NCI-H82 treated with DMSO at 0.1 percent for 48 hours (cell line): Measurements from ENCODE around the gene TVP23C.
"Not testable (repeated sequence)": the region's sequence is repeated elsewhere in the genome, so short reads cannot be mapped to it uniquely, and the experiment has no call there.

Experiments used
- DNase-seq: peaks from one replicate; lab custom pipeline; 2025; ENCODE audit not compliant: unreplicated experiment; lab: John Stamatoyannopoulos, UW

Gene TVP23C

GRCh38 chr17:15563375-15563857 lies at the start of gene TVP23C:
Gene TVP23C, minus strand, starts transcription at chr17:15563483. Its CDS starts 35 bp downstream, at chr17:15563448.
- peak; percentile 31 for DNase-seq

DNA sequence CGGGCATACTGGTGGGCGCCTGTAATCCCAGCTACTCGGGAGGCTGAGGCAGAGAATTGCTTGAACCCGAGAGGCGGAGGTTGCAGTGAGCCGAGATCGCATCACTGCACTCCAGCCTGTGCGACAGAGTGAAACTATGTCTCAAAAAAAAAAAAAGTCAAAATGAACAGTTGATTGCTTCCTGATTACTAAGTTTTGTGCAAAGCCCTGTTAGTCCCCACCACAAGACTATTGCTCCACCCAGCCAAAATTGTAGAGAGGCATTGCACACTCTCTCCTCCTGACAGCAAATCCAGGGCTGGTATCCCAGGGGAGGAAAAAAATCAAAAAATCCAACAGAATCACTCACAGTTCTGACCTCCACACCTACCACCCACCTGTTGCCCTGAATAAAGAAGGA lies 29.7 kb upstream of the TVP23C start:
- not testable (repeated sequence) for DNase-seq

DNA sequence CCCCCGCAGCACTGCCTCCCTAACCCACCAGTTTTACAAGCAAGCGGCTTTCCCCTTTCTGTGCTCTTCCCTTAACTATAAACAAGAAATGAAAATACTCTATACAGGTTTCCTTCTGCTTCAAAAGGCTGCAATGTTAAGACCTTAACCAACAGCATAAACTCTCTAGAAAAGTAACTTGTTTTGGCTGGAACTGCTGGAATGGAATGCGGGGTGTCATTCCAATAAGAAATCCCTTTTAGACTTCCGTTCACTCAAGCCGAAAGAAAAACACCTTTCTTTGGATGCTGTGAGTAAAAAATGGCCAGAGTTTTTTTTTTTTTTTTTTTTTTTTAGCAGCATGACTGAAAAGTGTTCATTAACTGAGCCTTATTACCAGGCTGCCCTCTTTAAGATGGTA lies 28.7 kb upstream of the TVP23C start:
- not testable (repeated sequence) for DNase-seq

- DNase-seq: not testable (repeated sequence)
These were observed 27.6 kb upstream of the TVP23C start for GRCh38 chr17:15590844-15591243.

DNA sequence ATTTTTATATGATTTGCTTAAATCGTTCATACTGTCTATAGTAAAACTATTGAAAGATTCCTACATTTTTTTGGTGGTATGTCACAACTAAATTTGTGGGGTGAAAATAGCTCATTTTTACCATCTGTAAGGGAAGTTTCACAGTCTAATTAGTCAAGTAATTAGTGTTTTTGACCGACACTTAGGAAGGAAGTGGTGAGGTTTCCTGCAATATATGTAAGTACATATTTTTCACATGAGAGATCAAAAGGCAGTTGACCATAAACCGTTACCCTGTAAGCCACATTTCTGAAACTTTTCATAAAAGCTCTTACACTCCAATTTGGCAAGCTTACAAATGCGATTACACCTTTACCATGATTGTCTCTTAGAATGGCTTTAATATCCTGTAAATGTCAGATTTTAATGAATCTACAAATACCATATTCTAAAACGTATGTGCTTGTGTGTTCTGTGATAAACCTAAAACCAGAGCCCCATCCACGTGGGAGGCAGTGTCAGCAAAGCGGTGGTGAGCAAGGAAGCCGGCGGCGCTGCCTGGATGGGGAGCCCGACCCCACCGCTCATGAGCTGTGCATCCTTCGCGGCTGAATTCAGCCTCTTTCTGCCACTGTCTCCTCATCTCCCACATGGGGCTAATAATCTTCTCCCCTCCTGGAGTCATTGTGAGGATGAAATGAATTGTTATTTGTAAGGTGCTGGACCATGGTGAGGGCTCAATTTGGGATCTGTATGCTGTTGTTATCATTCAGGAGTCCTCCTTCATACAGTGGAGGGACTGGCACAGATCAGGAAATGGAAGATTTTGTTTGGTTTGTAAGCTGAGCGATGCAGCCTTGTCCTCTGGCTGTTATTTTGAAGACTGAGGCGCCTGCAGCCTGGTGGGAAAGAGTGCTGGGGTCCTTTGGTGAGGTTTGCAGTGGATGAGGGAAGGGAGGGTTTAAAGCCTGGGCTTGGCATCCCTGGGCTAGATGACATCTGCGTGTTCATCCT lies 26.6 kb upstream of the TVP23C start:
- DNase-seq: not testable (repeated sequence)

GRCh38 chr17:15588017-15588416 lies 24.7 kb upstream of the TVP23C start:
- not testable (repeated sequence) for DNase-seq

- not testable (repeated sequence) for DNase-seq
These were observed 20.0 kb upstream of the TVP23C start for GRCh38 chr17:15583313-15583712.

DNA sequence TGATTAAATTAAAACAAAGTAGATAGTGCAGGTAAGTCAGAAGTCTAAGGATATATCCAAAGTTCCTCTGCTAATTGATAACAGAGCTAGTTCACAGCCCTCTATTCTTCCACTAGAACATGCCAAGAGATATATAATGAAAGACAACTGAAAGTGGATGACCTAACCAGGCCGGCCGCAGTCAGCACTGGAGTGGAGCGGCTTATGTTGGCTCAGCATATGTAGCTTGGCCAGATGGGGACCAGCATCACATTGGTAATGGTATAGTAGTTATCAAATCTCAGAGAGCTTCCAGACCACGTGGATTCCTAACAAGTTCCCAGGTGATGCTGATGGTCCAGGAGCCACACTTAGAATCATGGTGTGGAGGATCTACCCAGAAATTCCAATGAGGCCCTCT lies 18.2 kb upstream of the TVP23C start:
- DNase-seq: not testable (repeated sequence)

DNA sequence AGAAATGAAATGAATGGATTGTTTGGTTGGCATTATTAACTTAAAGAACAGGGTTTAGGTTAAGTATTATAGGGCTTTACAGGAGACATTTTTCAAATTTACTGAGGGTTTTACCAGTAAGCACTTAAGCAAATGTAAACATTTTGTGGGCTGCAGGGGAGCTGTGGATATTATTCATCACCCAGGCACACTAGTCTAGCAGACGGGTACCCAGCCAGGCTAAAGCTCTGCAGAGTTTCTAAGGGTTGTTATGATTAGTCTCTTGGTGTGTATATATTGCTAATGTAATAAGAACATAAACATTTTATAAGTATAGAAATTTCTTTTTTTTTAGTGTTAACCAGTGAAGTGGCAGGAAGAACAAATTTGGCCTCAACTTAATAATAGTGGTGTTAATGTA lies 13.6 kb upstream of the TVP23C start:
- DNase-seq: not testable (repeated sequence)

- DNase-seq: not testable (repeated sequence)
These were observed 11.4 kb upstream of the TVP23C start for GRCh38 chr17:15574660-15575059.

DNA sequence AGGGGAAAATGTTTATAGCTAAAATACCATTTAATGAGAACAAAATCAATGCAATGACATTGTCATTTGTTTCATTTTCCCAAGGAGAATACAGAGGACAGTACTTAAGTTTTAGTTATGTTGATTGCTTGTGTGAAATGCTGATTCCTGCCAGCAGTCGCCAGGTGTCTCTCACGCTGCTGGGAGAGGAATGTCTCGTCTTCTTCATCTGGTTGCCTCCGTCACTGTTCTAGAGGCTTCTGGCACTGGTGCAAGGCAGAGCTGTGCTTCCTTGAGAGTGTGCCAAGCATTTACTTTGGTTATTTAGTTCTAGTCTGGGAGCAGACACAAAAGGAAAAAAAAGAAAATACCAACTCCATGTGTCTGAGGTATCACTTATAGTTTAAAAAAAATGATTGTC lies 10.6 kb upstream of the TVP23C start:
- not testable (repeated sequence) for DNase-seq

DNA sequence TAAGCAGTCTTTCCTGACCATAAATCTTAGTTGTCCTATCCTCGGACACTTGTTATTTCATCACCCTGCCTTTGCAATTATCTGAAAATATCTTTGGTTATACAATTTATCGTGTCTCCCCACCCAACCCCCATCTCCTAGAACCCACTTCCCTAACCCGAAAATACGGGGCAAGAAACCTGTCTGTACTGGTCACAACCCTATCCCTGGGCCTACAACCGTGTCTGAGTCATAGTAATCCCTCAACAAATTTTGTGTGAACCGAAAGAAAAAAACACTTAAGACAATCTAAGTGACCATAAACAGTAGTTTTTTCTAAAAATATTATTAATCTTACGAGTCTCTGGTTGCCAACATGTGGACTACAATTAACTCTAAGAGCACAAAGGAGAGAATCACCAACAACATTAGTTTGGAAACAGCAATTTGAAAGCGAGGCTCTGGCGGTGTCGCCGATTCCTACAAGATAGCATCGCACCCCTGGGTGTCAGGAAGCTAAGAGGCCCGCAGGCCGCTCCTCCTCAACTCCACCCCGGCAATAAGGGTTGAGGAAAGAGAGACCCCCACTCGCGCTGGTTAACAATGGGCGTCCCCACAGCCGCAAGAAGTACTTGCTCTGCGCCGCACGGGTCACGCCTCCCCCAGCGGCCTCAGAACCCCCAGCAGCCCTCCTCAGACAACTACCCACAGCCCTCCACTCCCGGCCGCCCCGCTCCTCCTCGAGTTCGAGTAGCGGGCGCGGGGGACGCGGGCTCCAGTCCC lies 489 bp downstream of the TVP23C start:
- DNase-seq: not testable (repeated sequence)

GRCh38 chr17:15561439-15561838 lies 1.8 kb downstream of the TVP23C start:
- not testable (repeated sequence) for DNase-seq

DNA sequence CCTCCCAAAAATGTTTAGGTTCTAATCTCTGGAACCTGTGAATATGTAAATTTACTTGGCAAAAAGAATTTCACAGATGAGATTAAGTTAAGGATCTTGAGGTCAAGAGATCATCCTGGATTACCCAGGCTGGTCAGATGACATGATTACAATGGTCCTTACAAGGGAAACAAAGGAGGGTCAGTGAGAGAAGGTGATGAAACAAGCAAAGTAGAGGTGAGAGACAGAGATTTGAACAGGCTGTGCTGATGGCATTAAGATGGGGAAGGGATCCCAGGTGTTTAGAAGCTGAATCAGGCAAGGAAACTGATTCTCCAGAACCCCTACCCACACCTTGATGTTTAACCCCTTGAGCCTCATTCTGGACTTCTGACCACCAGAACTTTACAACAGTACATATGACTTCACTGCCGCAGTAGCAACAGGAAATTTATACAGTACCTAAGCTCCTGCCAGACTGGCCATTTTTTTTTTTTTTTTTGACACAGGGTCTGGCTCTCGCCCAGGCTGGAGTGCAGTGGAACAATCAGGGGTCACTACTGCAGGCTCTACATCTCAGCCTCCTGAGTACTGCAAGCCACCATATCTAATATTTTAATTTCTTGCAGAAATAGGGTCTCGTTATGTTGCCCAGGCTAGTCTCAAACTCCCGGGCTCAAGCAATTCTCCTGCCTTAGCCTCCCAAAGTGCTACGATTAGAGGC lies 4.7 kb downstream of the TVP23C start:
- DNase-seq: not testable (repeated sequence)

DNA sequence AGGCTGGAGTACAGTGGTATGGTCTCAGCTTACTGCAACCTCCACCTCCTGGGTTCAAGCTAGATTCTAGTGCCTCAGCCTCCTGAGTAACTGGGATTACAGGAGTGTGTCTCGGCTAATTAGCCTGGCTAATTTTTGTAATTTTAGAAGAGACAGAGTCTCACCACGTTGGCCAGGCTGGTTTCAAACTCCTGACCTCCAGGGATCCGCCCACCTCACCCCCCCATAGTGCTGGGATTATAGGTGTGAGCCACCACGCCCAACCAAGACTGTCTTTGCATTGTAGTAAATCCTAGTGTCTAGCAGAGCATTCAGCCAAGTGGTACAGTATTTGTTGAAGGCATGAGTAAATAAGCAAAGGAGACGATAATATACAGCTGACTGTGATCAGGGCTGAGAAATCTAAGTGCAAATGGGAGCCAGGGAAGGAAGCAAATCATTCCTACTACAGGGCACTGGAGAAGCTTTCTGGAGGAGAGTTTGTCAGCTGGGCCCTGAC lies 5.9 kb downstream of the TVP23C start:
- not testable (repeated sequence) for DNase-seq

GRCh38 chr17:15552932-15553331 lies 10.4 kb downstream of the TVP23C start:
- DNase-seq: not testable (repeated sequence)

DNA sequence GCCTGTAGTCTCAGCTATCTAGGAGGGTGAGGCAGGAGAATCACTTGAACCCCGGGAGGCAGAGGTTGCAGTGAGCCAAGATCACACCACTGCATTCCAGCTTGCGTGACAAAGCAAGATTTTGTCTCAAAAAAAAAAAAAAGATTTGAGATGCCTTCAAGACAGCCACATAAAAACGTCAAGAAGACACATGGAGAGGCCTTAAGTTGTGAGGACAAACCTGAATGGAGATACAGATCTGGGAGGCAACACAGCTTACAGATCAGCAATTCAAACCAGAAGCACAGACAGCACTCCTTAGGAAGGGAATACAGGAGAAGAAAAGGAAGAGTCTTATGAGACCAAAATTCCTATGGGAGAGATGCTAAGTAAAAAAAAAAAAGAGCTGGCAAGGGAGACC lies 13.7 kb downstream of the TVP23C start:
- DNase-seq: not testable (repeated sequence)

GRCh38 chr17:15546604-15547003 lies 16.7 kb downstream of the TVP23C start:
- not testable (repeated sequence) for DNase-seq

DNA sequence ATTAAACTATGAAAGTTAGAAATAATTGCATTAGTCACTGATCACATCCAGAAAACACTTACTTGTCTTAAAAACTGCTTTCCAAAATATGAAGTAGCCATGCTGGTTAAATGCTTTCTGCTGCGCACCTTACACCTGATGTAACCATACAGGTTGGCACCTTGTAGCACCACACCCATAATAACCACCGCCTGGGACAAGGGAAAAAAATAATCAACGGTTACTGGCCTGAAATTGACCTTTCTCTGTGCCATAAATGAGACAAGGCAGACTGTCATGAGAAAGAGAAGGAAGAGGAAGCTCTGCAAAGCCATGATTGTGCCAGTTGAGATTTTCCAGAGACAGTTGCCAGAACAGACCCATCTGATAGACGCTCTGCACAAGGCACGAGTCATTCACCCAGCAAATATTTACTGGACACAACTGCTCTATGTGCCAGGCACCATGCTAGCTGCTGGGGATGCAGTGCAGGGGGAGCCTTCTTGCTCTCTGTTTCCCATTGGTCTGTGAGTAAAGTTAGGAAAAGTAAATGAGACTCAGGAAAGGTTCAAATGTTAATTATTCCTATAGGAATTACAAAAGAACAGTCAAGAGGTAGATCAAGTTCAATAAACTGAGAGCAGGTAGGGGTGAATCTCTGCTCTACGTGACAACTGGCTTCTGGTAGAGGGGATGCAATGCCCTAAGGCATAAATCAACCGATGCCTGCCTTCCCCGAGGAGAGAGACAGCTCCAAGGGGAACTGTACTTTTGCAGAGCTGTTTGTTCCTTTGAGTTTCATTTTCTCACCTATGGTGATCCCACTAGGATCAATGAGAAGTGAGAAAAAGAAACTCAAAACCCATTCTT lies 22.7 kb downstream of the TVP23C start:
- DNase-seq: not testable (repeated sequence)

- DNase-seq: not testable (repeated sequence)
These were observed 30.2 kb downstream of the TVP23C start for GRCh38 chr17:15533122-15533521.
